ENCODE measurements around the gene INHBE.
"Not testable (repeated sequence)": the region's sequence is repeated elsewhere in the genome, so short reads cannot be mapped to it uniquely, and the experiment has no call there.

INHBE gene

GRCh38 chr12:57495051-57495701 lies 40.1 kb downstream of the INHBE start:
- in situ Hi-C loops (cut with MboI; ENCODE audit: low sequenced_read_pairs), result not testable (repeated sequence)

- in situ Hi-C loops (cut with MboI; ENCODE audit: low sequenced_read_pairs), result no loop called here
Measured at GRCh38 chr12:57496822-57497221, 41.7 kb downstream of the INHBE start.

GRCh38 chr12:57497223-57498131 lies 42.4 kb downstream of the INHBE start:
- in situ Hi-C loops (cut with MboI; ENCODE audit: low sequenced_read_pairs), result no loop called here

- in situ Hi-C loops (cut with MboI; ENCODE audit: low sequenced_read_pairs), result no loop called here
Measured at GRCh38 chr12:57498132-57498502, 43.0 kb downstream of the INHBE start.

- in situ Hi-C loops (cut with MboI; ENCODE audit: low sequenced_read_pairs), result no loop called here
Measured at GRCh38 chr12:57498571-57498970, 43.5 kb downstream of the INHBE start.

GRCh38 chr12:57500213-57500612 lies 45.1 kb downstream of the INHBE start:
- in situ Hi-C loops (cut with MboI; ENCODE audit: low sequenced_read_pairs), result no loop called here

GRCh38 chr12:57502311-57502969 lies 47.3 kb downstream of the INHBE start:
- in situ Hi-C loops (cut with MboI; ENCODE audit: low sequenced_read_pairs), result not testable (repeated sequence)

GRCh38 chr12:57506541-57506940 lies 51.4 kb downstream of the INHBE start:
- in situ Hi-C loops (cut with MboI; ENCODE audit: low sequenced_read_pairs), result not testable (repeated sequence)
